PC-9 (cell line): Measurements from ENCODE around the gene PALMD. TPM values are rescaled to one million over a fixed set of nuclear protein-coding genes. Genes with fewer than 3 reads are reported as not detected.

Experiments used
- BruUV-seq: library from RNA; stranded (reverse); fragments of 400-500 nt; replicated peaks from 2 replicates; lab custom pipeline; 2021; lab: Mats Ljungman, UMichigan
- CTCF ChIA-PET: fragments of 300-600 bp; sonication (Branson Sonifier 250); formaldehyde crosslinking; loops from one replicate; lab custom pipeline; 2022; ENCODE audit warnings: antibody characterized with exemption; lab: Charles Lee
- POLR2A ChIA-PET: fragments of 300-600 bp; sonication (Branson Sonifier 250); formaldehyde crosslinking; loops from one replicate; lab custom pipeline; 2022; ENCODE audit warnings: antibody characterized with exemption; ENCODE audit not compliant: unreplicated experiment; lab: Charles Lee
- DNase-seq, 2 experiments: peaks; one replicate each; pipeline versions ENCODE4 v3.0.0 to v3.0.0-alpha.2; 2015 to 2022; ENCODE audit warnings: mixed read lengths in 1 of 2
- H2AFZ ChIP-seq: fragments of 200-600 bp; sonication (generic); 2 replicates; pipeline ENCODE4 v1.8.1; 2017; ENCODE audit warnings: antibody characterized with exemption
- H3F3A ChIP-seq: fragments of 200-600 bp; sonication (generic); 2 replicates; pipeline ENCODE4 v1.8.1; 2017; ENCODE audit warnings: antibody characterized with exemption, mild to moderate bottlenecking, low read depth; ENCODE audit not compliant: insufficient read depth
- H3K27ac ChIP-seq: fragments of 200-600 bp; sonication (generic); 2 replicates; pipeline ENCODE4 v1.6.1; 2016; ENCODE audit warnings: mixed run types
- H3K27me3 ChIP-seq: fragments of 200-600 bp; sonication (generic); 2 replicates; pipeline ENCODE4 v1.6.1; 2016; ENCODE audit warnings: low read depth, mixed run types; ENCODE audit not compliant: insufficient read depth
- H3K36me3 ChIP-seq: fragments of 200-600 bp; sonication (generic); 2 replicates; pipeline ENCODE4 v1.6.1; 2016; ENCODE audit warnings: low read depth, mixed run types
- H3K4me1 ChIP-seq: fragments of 200-600 bp; sonication (generic); replicated peaks from 2 replicates; pipeline ENCODE4 v1.6.1; 2016; ENCODE audit warnings: mixed run types; ENCODE audit not compliant: insufficient read depth
- H3K4me2 ChIP-seq: fragments of 200-600 bp; sonication (generic); 2 replicates; pipeline ENCODE4 v1.6.1; 2017; ENCODE audit warnings: mixed run types
- H3K4me3 ChIP-seq: fragments of 200-600 bp; sonication (generic); 2 replicates; pipeline ENCODE4 v1.6.1; 2016; ENCODE audit warnings: mixed run types
- H3K79me2 ChIP-seq: fragments of 200-600 bp; sonication (generic); 2 replicates; pipeline ENCODE4 v1.6.1; 2017; ENCODE audit warnings: low read depth, mixed run types
- H3K9me2 ChIP-seq: fragments of 200-600 bp; sonication (generic); 2 replicates; pipeline ENCODE4 v1.8.1; 2017; ENCODE audit warnings: mild to moderate bottlenecking; ENCODE audit not compliant: insufficient read depth
- H3K9me3 ChIP-seq: fragments of 200-600 bp; sonication (generic); 2 replicates; pipeline ENCODE4 v1.8.1; 2016; ENCODE audit warnings: low read depth; ENCODE audit not compliant: insufficient read depth
- H4K20me1 ChIP-seq: fragments of 200-600 bp; sonication (generic); 2 replicates; pipeline ENCODE4 v1.8.1; 2017; ENCODE audit not compliant: insufficient read depth
- EZH2 ChIP-seq: fragments of 200-600 bp; sonication (generic); IDR thresholded peaks from 2 replicates; pipeline ENCODE4 v1.8.0; 2017; ENCODE audit warnings: antibody characterized with exemption, low read depth
- intact Hi-C: fragments of 100-400 bp; cut with micrococcal nuclease; formaldehyde crosslinking; loops from one replicate; pipeline ENCODE4 v1.10.0; 2022; ENCODE audit not compliant: unreplicated experiment
- total RNA-seq: library from RNA; stranded (reverse); gene quantifications from 2 replicates; pipeline ENCODE4 v1.2.3, GENCODE V29; 2021
- TF ChIP-seq, protein P1 (sequence below): fragments of 200-600 bp; sonication (generic); conservative IDR thresholded peaks from 2 replicates; pipeline ENCODE4 v1.6.1; 2017; ENCODE audit warnings: mixed run types, antibody characterized with exemption, mild to moderate bottlenecking, moderate library complexity

PALMD gene
- total RNA-seq, 1 experiment from 2014 or later: 0.68 TPM

DNA sequence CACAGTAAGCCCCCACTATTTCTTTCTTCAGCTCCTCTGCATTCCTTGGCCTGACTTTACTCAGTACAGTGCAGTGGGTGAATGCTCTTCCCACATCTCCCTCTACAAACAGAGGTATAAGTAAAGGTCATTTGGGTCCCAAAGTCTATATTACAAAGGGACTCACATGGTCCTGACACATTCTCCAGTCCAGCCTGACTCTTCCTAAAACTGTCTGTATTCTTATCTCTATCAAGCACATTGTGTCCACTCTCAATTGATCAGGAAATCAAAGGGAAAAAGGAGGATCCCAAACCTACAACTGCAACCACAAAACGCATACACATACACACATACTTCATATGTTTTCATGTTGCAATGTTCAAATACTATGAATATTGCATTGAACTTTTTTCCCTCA is 71.1 kb downstream of the PALMD start:
- intact Hi-C loops: no loop called here
- Histone ChIP-seq H3K79me2 (no peaks in the 10 kb centered on the region), H3K4me3 (no peak overlapping the region), H3F3A (no peaks in the 10 kb centered on the region), H3K27ac (no peak overlapping the region), H3K4me1 (no peaks in the 10 kb centered on the region), H2AFZ (no peak overlapping the region), H3K36me3 (no peaks in the 10 kb centered on the region), H3K27me3 (no peaks in the 10 kb centered on the region), H4K20me1 (no peaks in the 10 kb centered on the region), H3K9me3 (no peaks in the 10 kb centered on the region), H3K4me2 (no peak overlapping the region), H3K9me2 (no peaks in the 10 kb centered on the region)
- no peak for DNase-seq
- TF ChIP-seq EZH2: no peak
- TF ChIP-seq, protein P1, sequence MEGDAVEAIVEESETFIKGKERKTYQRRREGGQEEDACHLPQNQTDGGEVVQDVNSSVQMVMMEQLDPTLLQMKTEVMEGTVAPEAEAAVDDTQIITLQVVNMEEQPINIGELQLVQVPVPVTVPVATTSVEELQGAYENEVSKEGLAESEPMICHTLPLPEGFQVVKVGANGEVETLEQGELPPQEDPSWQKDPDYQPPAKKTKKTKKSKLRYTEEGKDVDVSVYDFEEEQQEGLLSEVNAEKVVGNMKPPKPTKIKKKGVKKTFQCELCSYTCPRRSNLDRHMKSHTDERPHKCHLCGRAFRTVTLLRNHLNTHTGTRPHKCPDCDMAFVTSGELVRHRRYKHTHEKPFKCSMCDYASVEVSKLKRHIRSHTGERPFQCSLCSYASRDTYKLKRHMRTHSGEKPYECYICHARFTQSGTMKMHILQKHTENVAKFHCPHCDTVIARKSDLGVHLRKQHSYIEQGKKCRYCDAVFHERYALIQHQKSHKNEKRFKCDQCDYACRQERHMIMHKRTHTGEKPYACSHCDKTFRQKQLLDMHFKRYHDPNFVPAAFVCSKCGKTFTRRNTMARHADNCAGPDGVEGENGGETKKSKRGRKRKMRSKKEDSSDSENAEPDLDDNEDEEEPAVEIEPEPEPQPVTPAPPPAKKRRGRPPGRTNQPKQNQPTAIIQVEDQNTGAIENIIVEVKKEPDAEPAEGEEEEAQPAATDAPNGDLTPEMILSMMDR: no peak
- CTCF ChIA-PET: no interaction called here
- POLR2A ChIA-PET: no interaction called here
- no TSS peak for BruUV-seq

DNA sequence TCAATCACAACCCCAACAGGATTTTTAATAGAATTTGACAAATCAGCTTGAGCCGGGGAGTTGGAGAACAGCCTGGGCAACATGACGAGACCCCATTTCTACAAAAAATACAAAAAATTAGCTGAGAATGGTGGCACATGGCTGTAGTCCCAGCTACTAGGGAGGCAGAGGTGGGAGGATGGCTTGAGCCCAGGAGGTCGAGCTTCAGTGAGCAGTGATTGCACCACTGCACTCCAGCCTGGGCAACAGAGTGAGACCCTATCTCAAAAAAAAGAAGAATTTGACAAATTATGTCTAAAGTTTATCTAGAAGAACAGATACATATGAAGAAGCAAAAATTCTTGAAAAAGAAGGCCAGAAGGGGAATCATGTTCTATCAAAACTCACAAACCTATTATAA is 77.3 kb downstream of the PALMD start:
- H3K27me3 ChIP-seq: no peaks in the 10 kb centered on the region
- no peak overlapping the region for H2AFZ ChIP-seq
- no peak overlapping the region for H3K4me3 ChIP-seq
- no peaks in the 10 kb centered on the region for H3K36me3 ChIP-seq
- no peak overlapping the region for H3K27ac ChIP-seq
- no peaks in the 10 kb centered on the region for H3F3A ChIP-seq
- TF ChIP-seq EZH2: no peak
- TF ChIP-seq, protein P1: no peak
- H3K9me3 ChIP-seq: no peaks in the 10 kb centered on the region
- H3K4me1 ChIP-seq: no peaks in the 10 kb centered on the region
- ChIA-PET POLR2A (no interaction called here), CTCF (no interaction called here)
- H3K9me2 ChIP-seq: peaks cover 11% of the 10 kb centered on the region; the same call in 1 of the 2 replicates
- H3K4me2 ChIP-seq: no peak overlapping the region
- intact Hi-C loops: no loop called here
- no peaks in the 10 kb centered on the region for H3K79me2 ChIP-seq
- no peak for DNase-seq
- no TSS peak for BruUV-seq
- no peaks in the 10 kb centered on the region for H4K20me1 ChIP-seq

- no peaks in the 10 kb centered on the region for H3K4me1 ChIP-seq
- peaks cover 11% of the 10 kb centered on the region; the same call in 1 of the 2 replicates for H3K9me2 ChIP-seq
- no peak overlapping the region for H3K4me2 ChIP-seq
- no peaks in the 10 kb centered on the region for H3K27me3 ChIP-seq
- TF ChIP-seq EZH2: no peak
- TF ChIP-seq, protein P1: no peak
- no TSS peak for BruUV-seq
- no peak overlapping the region for H3K4me3 ChIP-seq
- no peak for DNase-seq
- H3K9me3 ChIP-seq: no peaks in the 10 kb centered on the region
- H3K79me2 ChIP-seq: no peaks in the 10 kb centered on the region
- CTCF ChIA-PET: no interaction called here
- no peaks in the 10 kb centered on the region for H4K20me1 ChIP-seq
- POLR2A ChIA-PET: no interaction called here
- intact Hi-C loops: no loop called here
- no peaks in the 10 kb centered on the region for H3K36me3 ChIP-seq
- no peak overlapping the region for H3K27ac ChIP-seq
- H3F3A ChIP-seq: no peaks in the 10 kb centered on the region
- H2AFZ ChIP-seq: no peak overlapping the region
These were observed 80.1 kb downstream of the PALMD start for GRCh38 chr1:99725996-99726395.
